Epithelial cell of proximal tubule (primary cell): ENCODE data around the gene ESR1. TPM values are rescaled to one million over a fixed set of nuclear protein-coding genes. Genes with fewer than 3 reads are reported as not detected.
A peak's percentile ranks its signal among the peaks of the same experiment; 100 is the strongest.

Source experiments
- DNase-seq: peaks from one replicate; pipeline ENCODE4 v3.0.0-alpha.2; 2011; ENCODE audit warnings: low read depth
- H3K4me3 ChIP-seq: 2 replicates; pipeline ENCODE4 v1.5.1; 2011; ENCODE audit warnings: low read depth, mild to moderate bottlenecking, low read length
- total RNA-seq: library from RNA; depleted of rRNA; stranded (reverse); fragments of >200 nt; gene quantifications from 2 replicates; pipeline ENCODE4 v1.2.3, GENCODE V29; 2015
- TF ChIP-seq, protein P1 (sequence below): conservative IDR thresholded peaks from 2 replicates; pipeline ENCODE4 v1.5.1; 2012; ENCODE audit warnings: low read depth, mild to moderate bottlenecking, low read length

Gene ESR1
- total RNA-seq, 1 donor from 2014 or later = not detected

DNA sequence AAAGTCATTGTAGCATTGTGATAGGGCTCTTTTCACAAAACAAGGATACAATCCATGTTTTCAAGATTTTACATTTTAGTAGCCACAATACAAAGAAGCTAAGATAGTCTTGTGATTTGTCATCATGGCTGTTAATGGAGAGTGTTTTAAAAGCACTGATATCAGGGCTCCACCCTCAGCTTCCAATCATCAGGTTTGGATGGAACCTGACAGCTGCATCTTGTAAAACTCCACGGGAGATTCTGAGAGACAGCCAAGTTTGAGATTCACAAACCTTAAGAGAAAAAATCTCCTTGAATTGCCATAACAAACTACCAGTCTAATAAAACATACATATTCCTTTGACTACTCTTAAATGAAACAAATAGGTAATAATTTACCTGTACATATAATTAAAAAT lies 280.2 kb downstream of the ESR1 start:
- no peak for DNase-seq
- TF ChIP-seq, protein P1, sequence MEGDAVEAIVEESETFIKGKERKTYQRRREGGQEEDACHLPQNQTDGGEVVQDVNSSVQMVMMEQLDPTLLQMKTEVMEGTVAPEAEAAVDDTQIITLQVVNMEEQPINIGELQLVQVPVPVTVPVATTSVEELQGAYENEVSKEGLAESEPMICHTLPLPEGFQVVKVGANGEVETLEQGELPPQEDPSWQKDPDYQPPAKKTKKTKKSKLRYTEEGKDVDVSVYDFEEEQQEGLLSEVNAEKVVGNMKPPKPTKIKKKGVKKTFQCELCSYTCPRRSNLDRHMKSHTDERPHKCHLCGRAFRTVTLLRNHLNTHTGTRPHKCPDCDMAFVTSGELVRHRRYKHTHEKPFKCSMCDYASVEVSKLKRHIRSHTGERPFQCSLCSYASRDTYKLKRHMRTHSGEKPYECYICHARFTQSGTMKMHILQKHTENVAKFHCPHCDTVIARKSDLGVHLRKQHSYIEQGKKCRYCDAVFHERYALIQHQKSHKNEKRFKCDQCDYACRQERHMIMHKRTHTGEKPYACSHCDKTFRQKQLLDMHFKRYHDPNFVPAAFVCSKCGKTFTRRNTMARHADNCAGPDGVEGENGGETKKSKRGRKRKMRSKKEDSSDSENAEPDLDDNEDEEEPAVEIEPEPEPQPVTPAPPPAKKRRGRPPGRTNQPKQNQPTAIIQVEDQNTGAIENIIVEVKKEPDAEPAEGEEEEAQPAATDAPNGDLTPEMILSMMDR = no peak
- no peak overlapping the region for H3K4me3 ChIP-seq

DNA sequence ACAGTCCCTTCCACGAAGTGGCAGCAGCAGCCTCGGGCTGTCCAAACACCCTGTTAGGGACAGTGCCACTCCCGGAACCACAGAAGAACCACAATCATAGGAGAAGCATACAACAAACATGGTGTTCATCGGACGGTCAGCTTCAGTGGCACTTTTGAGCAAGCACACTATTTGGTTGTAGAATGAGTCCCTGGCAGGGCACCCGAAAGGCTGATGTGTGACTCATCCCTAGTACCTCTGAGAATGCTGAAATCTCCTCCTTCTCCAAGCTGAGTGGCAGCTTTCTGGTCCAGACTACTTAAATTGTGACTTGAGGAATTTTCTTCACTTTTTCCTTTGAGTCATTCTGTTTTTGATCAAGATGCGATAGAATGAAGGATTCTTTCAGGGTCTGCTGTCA lies 282.5 kb downstream of the ESR1 start:
- DNase-seq = no peak
- TF ChIP-seq, protein P1 = no peak
- H3K4me3 ChIP-seq = no peak overlapping the region

DNA sequence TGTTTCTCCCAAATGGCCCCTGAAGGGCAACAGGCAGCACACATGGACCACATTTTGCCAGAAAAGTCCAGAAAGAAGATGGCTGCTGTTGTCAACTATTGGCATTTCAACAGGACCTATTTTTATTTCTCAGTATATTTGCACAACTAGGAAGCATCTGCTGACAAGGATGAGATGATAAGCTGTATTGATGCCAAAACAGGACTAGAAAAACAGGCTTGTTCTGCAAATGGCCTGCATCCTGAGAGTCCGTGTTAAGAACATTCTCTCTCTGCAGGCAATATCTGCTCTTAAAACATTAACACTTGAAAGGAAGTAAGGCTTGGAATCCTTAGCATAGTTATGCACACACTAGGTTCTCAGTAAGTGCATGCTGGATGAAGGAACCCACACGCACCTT lies 283.7 kb downstream of the ESR1 start:
- TF ChIP-seq, protein P1 = no peak

DNA sequence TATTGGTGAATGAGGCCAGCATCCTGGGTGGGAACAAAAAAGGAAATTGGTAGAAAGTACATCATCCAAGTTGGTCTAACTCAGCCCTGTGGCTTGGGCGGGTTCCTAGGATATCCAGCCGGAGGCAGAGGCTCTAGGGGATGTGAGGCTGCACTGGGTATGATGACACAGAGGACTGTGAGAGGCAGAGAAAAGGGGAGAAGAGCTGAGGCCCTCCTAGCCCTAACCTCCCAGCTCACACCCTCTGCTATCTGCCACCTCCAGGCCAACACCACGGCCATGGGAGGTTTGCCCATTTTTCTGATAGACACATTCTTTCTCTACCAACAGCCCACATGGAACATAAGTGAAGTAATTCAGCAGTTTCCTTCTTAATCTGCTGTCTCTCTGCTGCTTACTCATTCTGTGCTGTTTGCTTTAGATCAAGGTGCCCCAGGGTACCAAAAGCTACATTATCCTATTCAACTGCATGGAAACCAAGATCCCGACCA lies 284.4 kb downstream of the ESR1 start:
- TF ChIP-seq, protein P1 = no peak
- DNase-seq = no peak
- H3K4me3 ChIP-seq = no peak overlapping the region

More for the DNA sequence above, 283.7 kb downstream of the ESR1 start:
- no peak overlapping the region for H3K4me3 ChIP-seq
- DNase-seq = no peak

DNA sequence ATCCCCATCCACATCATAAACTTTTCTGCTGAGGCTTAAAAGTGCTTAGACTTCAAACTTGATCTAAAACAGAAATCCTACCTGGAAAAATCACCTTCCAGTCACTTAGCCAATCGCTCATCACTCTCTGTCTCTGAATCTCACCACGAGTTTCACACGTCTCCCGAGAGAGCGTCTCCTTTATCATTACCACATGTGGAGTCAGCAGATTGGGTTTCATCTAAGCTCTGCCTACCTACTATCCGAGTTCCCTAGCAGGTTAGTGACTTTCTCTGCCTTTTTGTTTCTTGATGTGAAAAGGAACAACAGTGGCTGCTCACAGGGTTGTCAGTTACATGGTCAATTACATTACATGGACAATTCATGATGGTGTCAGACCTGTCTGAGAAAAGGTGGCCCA lies 286.2 kb downstream of the ESR1 start:
- TF ChIP-seq, protein P1 = no peak
- no peak overlapping the region for H3K4me3 ChIP-seq
- no peak for DNase-seq

DNA sequence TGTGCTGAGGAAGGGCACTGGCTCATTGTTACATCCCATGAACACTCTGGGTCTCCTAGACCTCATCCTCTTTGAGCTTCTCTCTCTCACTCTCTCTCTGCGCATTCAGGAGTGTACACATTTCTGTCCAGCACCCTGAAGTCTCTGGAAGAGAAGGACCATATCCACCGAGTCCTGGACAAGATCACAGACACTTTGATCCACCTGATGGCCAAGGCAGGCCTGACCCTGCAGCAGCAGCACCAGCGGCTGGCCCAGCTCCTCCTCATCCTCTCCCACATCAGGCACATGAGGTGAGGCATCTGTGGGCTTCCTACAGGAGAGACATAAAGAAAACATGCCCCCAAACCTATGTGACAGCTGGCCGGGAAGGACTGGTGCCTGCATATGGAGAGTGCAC lies 286.8 kb downstream of the ESR1 start:
- no peak for DNase-seq
- TF ChIP-seq, protein P1 = no peak
- no peak overlapping the region for H3K4me3 ChIP-seq

DNA sequence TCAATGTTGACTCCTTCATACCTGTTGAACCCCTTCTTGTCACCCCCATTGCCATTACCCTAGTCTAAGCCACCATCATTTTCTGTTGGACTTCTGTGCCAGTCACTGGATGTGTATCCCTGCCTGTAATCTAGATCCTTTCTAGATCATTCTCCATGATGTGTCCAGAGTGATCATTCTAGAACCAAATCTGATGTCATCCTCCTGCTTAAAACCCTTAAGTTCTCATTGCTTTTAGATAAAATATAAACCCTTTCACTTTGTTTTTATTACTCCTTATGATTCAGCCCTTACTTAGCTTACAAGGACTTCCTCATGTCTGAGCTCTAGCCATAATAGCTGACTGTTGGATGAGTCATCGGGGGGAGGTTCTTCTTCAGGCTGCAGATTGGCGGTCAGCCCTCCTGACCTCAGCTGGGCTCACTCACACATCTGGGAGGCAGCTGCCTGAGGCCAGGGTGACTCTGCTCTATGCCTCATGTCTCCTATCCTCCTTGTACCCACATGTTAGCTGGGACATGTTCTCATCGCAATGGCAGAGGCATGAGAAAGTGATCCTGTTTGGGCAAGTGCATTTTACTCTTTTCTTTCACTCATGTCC lies 287.6 kb downstream of the ESR1 start:
- DNase-seq = peak; percentile 89
- H3K4me3 ChIP-seq = no peak overlapping the region
- TF ChIP-seq, protein P1 = no peak
